Fibroblast of peridontal ligament (primary cell): ENCODE measurements around the gene SFTPA2.
"Not testable (repeated sequence)": the region's sequence is repeated elsewhere in the genome, so short reads cannot be mapped to it uniquely, and the experiment has no call there.

Experiments used
- DNase-seq: peaks from one replicate; pipeline ENCODE4 v3.0.0-alpha.2; 2010; ENCODE audit errors: extremely low read depth

Gene SFTPA2

DNA sequence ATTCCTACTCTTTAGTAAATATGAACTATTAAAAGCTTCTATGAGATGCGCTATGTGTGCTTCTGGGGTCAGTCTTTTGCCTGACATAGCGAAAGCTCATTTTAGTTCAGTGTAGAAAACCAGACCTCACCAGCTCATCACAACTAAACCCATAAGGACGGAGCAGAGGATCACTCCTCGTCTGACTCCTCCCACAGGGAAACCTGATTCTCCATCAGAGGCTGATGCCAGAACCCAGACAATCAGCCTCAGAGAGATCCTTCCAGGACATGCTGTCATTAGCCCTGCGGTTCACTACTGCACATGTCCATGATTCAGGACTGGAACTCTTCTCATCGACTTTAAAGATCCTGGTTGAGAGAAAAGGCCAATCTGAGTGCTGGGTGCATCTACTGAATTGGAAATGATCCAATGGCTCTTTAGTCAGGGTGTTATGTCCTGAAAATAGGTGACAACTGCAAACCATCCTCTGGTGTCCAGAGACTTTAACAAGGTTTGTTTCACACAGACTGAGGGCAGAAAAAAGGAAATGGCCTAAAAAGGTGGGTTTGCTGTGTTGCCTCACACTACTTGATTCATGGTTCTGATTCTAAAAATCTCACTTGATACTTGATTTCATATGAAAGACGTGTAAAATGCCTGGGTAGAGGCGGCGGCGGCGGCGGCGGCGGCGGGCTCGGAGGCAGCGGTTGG, 48.2 kb downstream of the SFTPA2 start, which contains the start of gene EIF5AL1:
Gene EIF5AL1 (plus strand): TSS at position 643 of the 693 bp plus-strand sequence. CDS start 117 bp downstream, outside the sequence.
- peak; percentile 36 for DNase-seq

DNA sequence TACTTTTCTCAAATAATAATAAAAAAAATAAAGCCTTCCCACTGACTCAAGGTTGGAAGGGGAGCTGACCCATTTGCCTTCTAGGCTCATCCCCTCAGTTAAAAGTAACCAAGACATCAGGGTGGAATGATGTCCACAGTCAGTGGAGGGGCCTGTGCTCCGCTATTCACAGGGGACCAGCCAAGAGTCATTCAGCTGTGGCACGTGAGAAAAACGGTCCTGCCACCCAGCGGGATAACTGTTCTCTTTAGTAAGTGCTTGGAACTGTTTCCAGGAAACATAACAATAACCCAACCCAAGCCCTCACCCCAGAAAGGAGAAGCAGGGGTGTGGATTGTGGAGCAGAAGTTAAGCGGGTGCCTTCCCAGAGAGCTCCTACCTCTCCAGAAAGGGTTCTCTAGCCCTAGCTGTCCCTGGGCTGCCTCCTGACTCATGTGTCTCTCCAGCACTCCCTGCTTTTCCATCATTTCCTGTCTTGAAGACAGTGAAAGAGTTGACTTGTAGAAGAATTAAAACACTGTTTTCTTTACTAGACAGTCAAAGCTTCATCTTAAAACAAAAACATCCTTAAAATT, 50.2 kb downstream of the SFTPA2 start:
- DNase-seq, result not testable (repeated sequence)

DNA sequence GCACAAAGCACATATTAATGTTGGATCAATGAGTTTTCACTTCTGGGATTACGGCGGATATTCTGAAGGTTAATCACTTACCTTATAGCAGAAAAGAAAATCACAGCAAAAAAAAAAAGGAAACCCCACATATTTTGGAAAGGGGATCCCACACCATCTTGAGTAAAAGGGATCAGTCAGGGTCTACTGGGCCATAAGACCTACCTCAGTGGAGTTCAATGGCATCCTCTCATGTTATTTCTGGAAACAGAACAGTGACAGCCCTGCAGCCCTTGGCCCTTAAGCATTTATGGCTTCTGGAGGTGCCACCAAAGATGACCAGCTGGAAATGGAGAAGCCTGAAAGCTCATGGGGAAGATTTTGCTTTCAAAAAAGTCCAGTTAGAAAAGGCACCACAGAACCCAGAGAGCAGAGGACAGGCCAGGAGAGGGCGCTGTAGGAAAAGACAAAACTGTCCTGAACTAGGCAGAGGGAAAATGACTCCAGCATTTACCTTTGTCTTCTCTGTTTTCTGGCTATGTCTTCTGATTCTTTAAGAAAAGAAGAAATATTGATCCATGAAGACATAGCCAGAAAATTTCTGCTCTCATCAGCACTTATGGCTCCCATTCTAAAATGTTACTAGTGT, 50.8 kb downstream of the SFTPA2 start:
- DNase-seq, result not testable (repeated sequence)

DNA sequence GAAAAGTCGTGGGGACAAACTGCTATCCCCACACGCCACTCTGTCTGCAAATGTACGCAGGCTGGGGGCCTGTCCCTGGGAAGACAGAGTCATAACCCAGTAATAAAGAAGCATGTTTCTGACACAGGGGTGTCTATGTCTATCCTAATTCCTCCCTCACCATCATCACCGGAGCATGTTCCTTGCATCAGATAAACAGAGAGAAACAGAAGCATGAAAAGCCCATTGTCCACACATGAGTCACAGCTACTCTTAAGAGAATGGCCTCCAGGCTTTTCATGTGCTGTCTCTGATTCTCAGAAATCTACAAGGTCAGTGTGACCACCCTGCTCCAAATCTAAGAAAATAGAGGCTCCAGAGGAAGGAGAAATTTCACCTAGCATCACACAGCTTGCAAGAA, 52.0 kb downstream of the SFTPA2 start:
- DNase-seq, result not testable (repeated sequence)

DNA sequence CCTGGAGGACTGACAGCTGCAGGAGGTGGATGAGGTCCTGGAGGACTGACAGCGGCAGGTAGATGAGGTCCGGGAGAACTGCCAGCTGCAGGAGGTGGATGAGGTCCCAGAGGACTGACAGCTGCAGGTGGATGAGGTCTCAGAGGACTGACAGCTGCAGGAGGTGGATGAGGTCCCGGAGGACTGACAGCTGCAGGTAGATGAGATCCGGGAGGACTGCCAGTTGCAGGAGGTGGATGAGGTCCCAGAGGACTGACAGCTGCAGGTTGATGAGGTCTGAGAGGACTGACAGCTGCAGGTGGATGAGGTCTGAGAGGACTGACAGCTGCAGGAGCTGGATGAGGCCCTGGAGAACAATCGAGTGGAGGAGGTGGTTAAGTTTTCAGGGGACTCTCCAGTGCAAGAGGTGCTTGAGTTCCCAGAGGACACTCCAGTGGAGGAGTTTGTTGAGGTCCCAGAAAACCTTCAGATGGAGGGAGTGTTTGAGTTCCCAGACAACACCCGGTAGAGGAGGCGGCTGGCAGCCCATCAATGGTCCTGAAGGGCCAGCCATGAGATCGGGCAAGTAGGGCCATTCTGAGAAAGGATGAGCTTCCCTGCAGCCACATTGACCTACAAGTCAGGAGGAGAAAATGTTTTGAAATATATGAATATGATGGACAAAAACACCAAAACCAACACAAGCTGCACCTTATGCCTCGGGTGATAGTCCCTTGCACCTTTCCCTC, 52.6 kb downstream of the SFTPA2 start:
- no peak for DNase-seq
